ENCODE data around the gene IFNE. TPM values are rescaled to one million over a fixed set of nuclear protein-coding genes. Genes with fewer than 3 reads are reported as not detected.
"Not testable (repeated sequence)": the region's sequence is repeated elsewhere in the genome, so short reads cannot be mapped to it uniquely, and the experiment has no call there.

The IFNE gene
- total RNA-seq, 1 experiment from 2014 or later: 0.34 TPM

DNA sequence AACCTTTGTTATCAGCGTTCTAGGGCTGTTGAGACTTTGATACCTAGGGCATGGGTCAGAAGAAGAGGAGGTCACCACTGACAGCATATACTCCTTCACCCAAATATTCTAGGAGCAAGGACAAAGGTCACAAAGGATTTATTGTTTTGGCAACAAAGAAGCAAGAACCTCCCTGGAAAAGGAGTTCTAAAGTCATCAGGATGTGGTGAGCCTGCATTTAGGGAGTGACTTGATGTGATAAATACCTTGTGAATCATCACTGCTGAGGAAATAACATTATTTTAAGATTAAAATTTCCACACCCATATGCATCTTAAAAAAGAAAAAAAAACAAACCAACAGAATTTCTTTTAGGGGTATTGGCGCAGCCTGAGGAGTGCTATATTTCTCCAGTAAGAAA is 28.0 kb downstream of the IFNE start:
- no peak overlapping the region for H3K27ac Mint-ChIP-seq (ENCODE audit: unreplicated experiment)
- H3K36me3 Mint-ChIP-seq (ENCODE audit: insufficient read depth, unreplicated experiment): no peaks in the 10 kb centered on the region
- peaks cover 6% of the 10 kb centered on the region; the same call in 1 of the 2 replicates for H3K4me1 ChIP-seq
- H3K4me3 Mint-ChIP-seq (ENCODE audit: unreplicated experiment): no peak overlapping the region
- no peaks in the 10 kb centered on the region for H3K9me3 ChIP-seq
- no peaks in the 10 kb centered on the region for H3K36me3 ChIP-seq (ENCODE audit: control insufficient read depth, insufficient read depth, low read length)
- no peak for DNase-seq
- H3K27me3 Mint-ChIP-seq (ENCODE audit: insufficient read depth, unreplicated experiment): no peaks in the 10 kb centered on the region
- no peaks in the 10 kb centered on the region for H3K27me3 ChIP-seq (replicated peaks; ENCODE audit: control insufficient read depth, insufficient read depth, low read length)
- H3K4me3 ChIP-seq (ENCODE audit: low read depth, low read length): no peak overlapping the region
- ChIA-PET CTCF (interaction anchor here (1.9 kb wide), 1 partner anchor 20 kb away, joined by 6 read pairs; no protein-coding TSS in a partner anchor), POLR2A (no interaction called here)
- intact Hi-C loops (cut with micrococcal nuclease; ENCODE audit: unreplicated experiment): loop anchor here (2.0 to 10.0 kb wide), 2 partner anchors 201 to 239 kb away; partner anchors contain the start of gene IFNA16
- H3K9me3 Mint-ChIP-seq (ENCODE audit: unreplicated experiment): no peaks in the 10 kb centered on the region
- BruUV-seq (replicated peaks): no TSS peak
- TF ChIP-seq, protein P1, sequence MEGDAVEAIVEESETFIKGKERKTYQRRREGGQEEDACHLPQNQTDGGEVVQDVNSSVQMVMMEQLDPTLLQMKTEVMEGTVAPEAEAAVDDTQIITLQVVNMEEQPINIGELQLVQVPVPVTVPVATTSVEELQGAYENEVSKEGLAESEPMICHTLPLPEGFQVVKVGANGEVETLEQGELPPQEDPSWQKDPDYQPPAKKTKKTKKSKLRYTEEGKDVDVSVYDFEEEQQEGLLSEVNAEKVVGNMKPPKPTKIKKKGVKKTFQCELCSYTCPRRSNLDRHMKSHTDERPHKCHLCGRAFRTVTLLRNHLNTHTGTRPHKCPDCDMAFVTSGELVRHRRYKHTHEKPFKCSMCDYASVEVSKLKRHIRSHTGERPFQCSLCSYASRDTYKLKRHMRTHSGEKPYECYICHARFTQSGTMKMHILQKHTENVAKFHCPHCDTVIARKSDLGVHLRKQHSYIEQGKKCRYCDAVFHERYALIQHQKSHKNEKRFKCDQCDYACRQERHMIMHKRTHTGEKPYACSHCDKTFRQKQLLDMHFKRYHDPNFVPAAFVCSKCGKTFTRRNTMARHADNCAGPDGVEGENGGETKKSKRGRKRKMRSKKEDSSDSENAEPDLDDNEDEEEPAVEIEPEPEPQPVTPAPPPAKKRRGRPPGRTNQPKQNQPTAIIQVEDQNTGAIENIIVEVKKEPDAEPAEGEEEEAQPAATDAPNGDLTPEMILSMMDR (IDR thresholded peaks at IDR 0.05; ENCODE audit: insufficient read depth in 1 of 2, low read depth in 1 of 2, low read length in 1 of 2, severe bottlenecking in 1 of 2, unreplicated experiment in 1 of 2): no peak
- peaks cover 9% of the 10 kb centered on the region for H3K4me1 Mint-ChIP-seq (ENCODE audit: low read depth, unreplicated experiment)

DNA sequence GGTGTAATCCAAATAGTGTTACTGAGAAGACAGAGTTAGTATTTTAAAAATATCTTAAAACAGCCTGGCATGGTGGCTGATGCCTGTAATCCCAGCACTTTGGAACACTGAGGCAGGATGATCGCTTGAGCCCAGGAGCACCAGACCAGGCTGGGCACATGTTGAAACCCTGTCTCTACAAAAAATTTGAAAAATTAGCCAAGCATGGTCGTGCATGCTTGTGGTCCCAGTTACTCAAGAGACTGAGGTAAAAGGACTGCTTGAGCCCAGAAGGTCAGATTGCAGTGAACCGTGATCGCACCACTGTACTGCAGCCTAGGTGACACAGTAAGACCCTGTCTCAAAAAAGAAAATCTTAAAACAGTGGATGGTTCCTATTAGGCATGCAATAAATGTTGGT is 29.4 kb downstream of the IFNE start:
- Histone ChIP-seq H3K36me3 (ENCODE audit: control insufficient read depth, insufficient read depth, low read length) (no peaks in the 10 kb centered on the region), H3K27me3 (replicated peaks; ENCODE audit: control insufficient read depth, insufficient read depth, low read length) (no peaks in the 10 kb centered on the region), H3K9me3 (no peaks in the 10 kb centered on the region), H3K4me3 (ENCODE audit: low read depth, low read length) (no peak overlapping the region), H3K4me1 (peaks cover 6% of the 10 kb centered on the region; the same call in 1 of the 2 replicates)
- no peak for DNase-seq
- ChIA-PET POLR2A (no interaction called here), CTCF (interaction anchor here (1.9 kb wide), 1 partner anchor 18 kb away, joined by 6 read pairs; no protein-coding TSS in a partner anchor)
- Mint-ChIP-seq H3K9me3 (ENCODE audit: unreplicated experiment) (no peaks in the 10 kb centered on the region), H3K4me1 (ENCODE audit: low read depth, unreplicated experiment) (peaks cover 9% of the 10 kb centered on the region), H3K27ac (ENCODE audit: unreplicated experiment) (no peak overlapping the region), H3K36me3 (ENCODE audit: insufficient read depth, unreplicated experiment) (no peaks in the 10 kb centered on the region), H3K4me3 (ENCODE audit: unreplicated experiment) (no peak overlapping the region), H3K27me3 (ENCODE audit: insufficient read depth, unreplicated experiment) (no peaks in the 10 kb centered on the region)
- intact Hi-C loops (cut with micrococcal nuclease; ENCODE audit: unreplicated experiment): loop anchor here (10.0 kb wide), 1 partner anchor 238 kb away; the partner anchor contains the start of gene IFNA16
- BruUV-seq (replicated peaks): no TSS peak
- TF ChIP-seq, protein P1 (IDR thresholded peaks at IDR 0.05; ENCODE audit: insufficient read depth in 1 of 2, low read depth in 1 of 2, low read length in 1 of 2, severe bottlenecking in 1 of 2, unreplicated experiment in 1 of 2): no peak

DNA sequence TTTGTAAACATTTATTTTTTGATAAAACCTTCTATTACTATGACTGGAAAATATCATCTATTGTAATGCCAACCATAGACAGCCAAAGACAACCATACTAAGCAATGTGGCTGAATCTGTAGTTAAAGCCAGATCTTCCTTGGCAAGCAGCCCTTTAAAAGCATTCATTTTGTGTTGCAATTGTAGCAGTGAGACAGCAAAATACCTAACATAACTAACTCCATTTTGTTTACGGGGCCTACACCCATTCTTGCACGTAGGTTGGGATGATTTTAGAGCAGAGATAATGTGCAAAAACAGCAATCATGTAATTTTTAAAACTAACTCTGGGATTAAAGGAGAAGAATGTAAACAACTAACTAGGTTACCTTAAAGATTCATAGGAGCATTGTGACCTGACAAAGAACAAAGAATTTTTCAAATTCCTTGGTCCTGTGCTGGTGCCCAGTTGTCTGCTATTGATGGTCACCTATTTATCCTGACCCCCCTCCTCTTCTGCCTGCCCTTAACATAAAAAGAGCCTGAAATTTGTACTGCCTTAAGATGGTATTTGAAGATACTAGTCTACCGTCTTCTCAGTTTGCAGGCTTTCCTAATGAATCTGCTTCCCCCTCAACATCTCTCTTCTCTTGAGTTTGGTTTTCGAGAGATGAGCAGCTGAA is 31.2 kb downstream of the IFNE start:
- Histone ChIP-seq H3K36me3 (ENCODE audit: control insufficient read depth, insufficient read depth, low read length) (no peaks in the 10 kb centered on the region), H3K9me3 (no peaks in the 10 kb centered on the region), H3K4me3 (ENCODE audit: low read depth, low read length) (no peak overlapping the region), H3K4me1 (peaks cover 6% of the 10 kb centered on the region; the same call in 1 of the 2 replicates), H3K27me3 (replicated peaks; ENCODE audit: control insufficient read depth, insufficient read depth, low read length) (no peaks in the 10 kb centered on the region)
- Mint-ChIP-seq H3K36me3 (ENCODE audit: insufficient read depth, unreplicated experiment) (no peaks in the 10 kb centered on the region), H3K4me3 (ENCODE audit: unreplicated experiment) (no peak overlapping the region), H3K4me1 (ENCODE audit: low read depth, unreplicated experiment) (peaks cover 9% of the 10 kb centered on the region), H3K27ac (ENCODE audit: unreplicated experiment) (no peak overlapping the region), H3K27me3 (ENCODE audit: insufficient read depth, unreplicated experiment) (no peaks in the 10 kb centered on the region), H3K9me3 (ENCODE audit: unreplicated experiment) (no peaks in the 10 kb centered on the region)
- DNase-seq: peak in 1 of 2 experiments; percentile 6
- POLR2A ChIA-PET: no interaction called here
- CTCF ChIA-PET: no interaction called here
- TF ChIP-seq, protein P1 (IDR thresholded peaks at IDR 0.05; ENCODE audit: insufficient read depth in 1 of 2, low read depth in 1 of 2, low read length in 1 of 2, severe bottlenecking in 1 of 2, unreplicated experiment in 1 of 2): no peak
- intact Hi-C loops (cut with micrococcal nuclease; ENCODE audit: unreplicated experiment): loop anchor here (10.0 kb wide), 1 partner anchor 236 kb away; the partner anchor contains the start of gene IFNA16
- BruUV-seq (replicated peaks): no TSS peak

DNA sequence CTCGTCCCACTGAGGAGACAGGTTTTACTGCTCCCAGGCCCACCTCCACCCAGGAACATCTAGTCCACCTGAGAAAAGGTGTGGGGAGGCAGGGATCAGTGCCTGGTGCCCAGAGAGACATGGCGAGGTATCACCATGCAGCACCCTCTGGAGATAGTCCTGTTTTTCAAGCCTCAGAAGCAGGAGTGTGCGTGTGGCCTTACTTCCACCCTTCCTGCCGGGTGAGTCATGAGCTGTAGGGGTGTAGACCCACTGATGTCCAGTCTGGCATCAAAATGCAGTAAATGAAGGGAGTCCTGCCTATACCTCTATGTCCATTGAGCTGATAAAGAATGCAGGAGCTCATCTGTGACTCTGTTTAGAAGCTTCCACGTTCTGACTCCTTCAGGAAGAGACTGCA is 32.8 kb downstream of the IFNE start:
- H3K27me3 ChIP-seq (replicated peaks; ENCODE audit: control insufficient read depth, insufficient read depth, low read length); H3K9me3 Mint-ChIP-seq (ENCODE audit: unreplicated experiment); DNase-seq; H3K4me3 ChIP-seq (ENCODE audit: low read depth, low read length); H3K27ac Mint-ChIP-seq (ENCODE audit: unreplicated experiment); H3K27me3 Mint-ChIP-seq (ENCODE audit: insufficient read depth, unreplicated experiment); intact Hi-C loops (cut with micrococcal nuclease; ENCODE audit: unreplicated experiment); H3K9me3 ChIP-seq; H3K4me3 Mint-ChIP-seq (ENCODE audit: unreplicated experiment); H3K4me1 Mint-ChIP-seq (ENCODE audit: low read depth, unreplicated experiment); H3K4me1 ChIP-seq; H3K36me3 ChIP-seq (ENCODE audit: control insufficient read depth, insufficient read depth, low read length); POLR2A ChIA-PET; H3K36me3 Mint-ChIP-seq (ENCODE audit: insufficient read depth, unreplicated experiment); BruUV-seq (replicated peaks): not testable (repeated sequence)
- CTCF ChIA-PET: interaction anchor here (0.9 kb wide), 1 partner anchor 123 kb away, joined by 3 read pairs; no protein-coding TSS in a partner anchor

Measured in Caco-2 (cell line).